Mesothelial cell of epicardium (in vitro differentiated cells): ENCODE results near the gene ATP2A1. TPM values are rescaled to one million over a fixed set of nuclear protein-coding genes. Genes with fewer than 3 reads are reported as not detected.
A peak's percentile ranks its signal among the peaks of the same experiment; 100 is the strongest.

Experiments used
- DNase-seq, 2 experiments: peaks; one replicate each; pipeline ENCODE4 v3.0.0; 2021; ENCODE audit warnings: low spot score in 2 of 2; ENCODE audit not compliant: unreplicated experiment in 2 of 2
- H3K27ac Mint-ChIP-seq: 2 replicates; pipeline ENCODE4 v1.8.0; 2021; ENCODE audit warnings: mixed read lengths
- H3K27me3 Mint-ChIP-seq: 2 replicates; pipeline ENCODE4 v1.8.0; 2021; ENCODE audit warnings: low read depth, mixed read lengths
- H3K36me3 Mint-ChIP-seq: 2 replicates; pipeline ENCODE4 v1.8.0; 2021; ENCODE audit warnings: mixed read lengths
- H3K4me1 Mint-ChIP-seq: 2 replicates; pipeline ENCODE4 v1.8.0; 2021; ENCODE audit warnings: mixed read lengths
- H3K4me3 Mint-ChIP-seq: 2 replicates; pipeline ENCODE4 v1.8.0; 2021; ENCODE audit warnings: mild to moderate bottlenecking, moderate library complexity, mixed read lengths
- H3K9me3 Mint-ChIP-seq: 2 replicates; pipeline ENCODE4 v1.8.0; 2021; ENCODE audit warnings: mixed read lengths
- microRNA-seq: library from miRNA; unstranded; fragments of <30 nt; microRNA quantifications from one replicate; pipeline ENCODE4 v1.2.0, GENCODE V29; 2021; ENCODE audit warnings: inconsistent platforms, mixed read lengths
- total RNA-seq: library from RNA; stranded (reverse); gene quantifications from 3 replicates; pipeline ENCODE4 v1.2.1, GENCODE V29; 2021
- TF ChIP-seq, protein P1 (sequence below): fragments of 200-600 bp; sonication (generic); IDR thresholded peaks from one replicate; pipeline ENCODE4 v1.5.0; 2021; ENCODE audit warnings: antibody characterized with exemption; ENCODE audit not compliant: unreplicated experiment

The ATP2A1 gene
- total RNA-seq, 1 donor from 2014 or later, result 3.0 TPM

DNA sequence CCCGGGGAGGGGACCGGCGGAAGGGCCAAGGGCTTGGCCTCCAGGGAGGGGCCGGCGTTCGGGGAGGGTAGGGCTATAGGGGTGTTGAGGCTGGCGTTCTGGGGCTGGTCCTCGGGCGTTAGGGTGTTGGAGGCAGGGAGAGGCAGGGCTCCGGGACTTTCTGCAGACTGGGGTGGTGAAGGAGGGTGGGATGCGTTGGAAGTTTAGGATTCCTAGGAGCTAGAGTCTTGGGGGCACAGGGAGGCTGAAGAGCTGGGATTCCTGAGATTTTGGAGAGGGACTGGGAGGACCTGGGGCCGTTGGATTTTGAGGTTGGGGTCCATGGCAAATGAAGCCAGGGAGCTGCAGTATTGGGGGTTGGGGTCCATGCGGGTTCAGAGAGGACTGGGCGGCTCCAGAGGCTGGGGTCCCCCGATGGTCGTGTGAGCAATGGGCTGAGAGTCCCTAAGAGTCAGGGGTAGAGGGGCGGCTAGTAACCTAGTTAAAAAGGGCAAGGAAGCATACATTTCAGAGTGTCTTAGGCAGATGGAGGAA lies 73.2 kb downstream of the ATP2A1 start:
- Mint-ChIP-seq H3K36me3 (peaks cover 9% of the 10 kb centered on the region), H3K9me3 (no peaks in the 10 kb centered on the region), H3K27ac (peak overlapping the region; percentile 82), H3K4me1 (peaks cover 16% of the 10 kb centered on the region), H3K4me3 (peak overlapping the region; percentile 92), H3K27me3 (peaks cover 4% of the 10 kb centered on the region)
- DNase-seq, result peak in 1 of 2 experiments; percentile 63
- TF ChIP-seq, protein P1, sequence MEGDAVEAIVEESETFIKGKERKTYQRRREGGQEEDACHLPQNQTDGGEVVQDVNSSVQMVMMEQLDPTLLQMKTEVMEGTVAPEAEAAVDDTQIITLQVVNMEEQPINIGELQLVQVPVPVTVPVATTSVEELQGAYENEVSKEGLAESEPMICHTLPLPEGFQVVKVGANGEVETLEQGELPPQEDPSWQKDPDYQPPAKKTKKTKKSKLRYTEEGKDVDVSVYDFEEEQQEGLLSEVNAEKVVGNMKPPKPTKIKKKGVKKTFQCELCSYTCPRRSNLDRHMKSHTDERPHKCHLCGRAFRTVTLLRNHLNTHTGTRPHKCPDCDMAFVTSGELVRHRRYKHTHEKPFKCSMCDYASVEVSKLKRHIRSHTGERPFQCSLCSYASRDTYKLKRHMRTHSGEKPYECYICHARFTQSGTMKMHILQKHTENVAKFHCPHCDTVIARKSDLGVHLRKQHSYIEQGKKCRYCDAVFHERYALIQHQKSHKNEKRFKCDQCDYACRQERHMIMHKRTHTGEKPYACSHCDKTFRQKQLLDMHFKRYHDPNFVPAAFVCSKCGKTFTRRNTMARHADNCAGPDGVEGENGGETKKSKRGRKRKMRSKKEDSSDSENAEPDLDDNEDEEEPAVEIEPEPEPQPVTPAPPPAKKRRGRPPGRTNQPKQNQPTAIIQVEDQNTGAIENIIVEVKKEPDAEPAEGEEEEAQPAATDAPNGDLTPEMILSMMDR, result no peak

Small RNA genes within 50 kb of the gene (microRNA-seq; reads per million reads assigned to microRNA genes)
- not detected for gene MIR4721

Other genes starting within 250 kb of the ATP2A1 start
- 0.16 to 1.2 TPM (median 0.49 TPM) in 3 replicates for gene NPIPB8, start 240.4 kb upstream of the ATP2A1 start, total RNA-seq
- 660 to 710 TPM (median 685 TPM) in 3 replicates for gene EIF3C, start 167.0 kb upstream of the ATP2A1 start, total RNA-seq
- 3.6 to 5.2 TPM (median 4.3 TPM) in 3 replicates for gene NPIPB9, start 126.7 kb upstream of the ATP2A1 start, total RNA-seq
- 215 to 230 TPM (median 219 TPM) in 3 replicates for gene ATXN2L, start 55.5 kb upstream of the ATP2A1 start, total RNA-seq
- 122 to 134 TPM (median 127 TPM) in 3 replicates for gene TUFM, start 32.1 kb upstream of the ATP2A1 start, total RNA-seq
- gene SH2B1, start 14.6 kb upstream of the ATP2A1 start, total RNA-seq, result 73.9 to 78.5 TPM (median 76.8 TPM) in 3 replicates
- 26.8 to 30.1 TPM (median 29.7 TPM) in 3 replicates for gene RABEP2, start 46.8 kb downstream of the ATP2A1 start, total RNA-seq
- not detected in 3 replicates for gene CD19, start 53.5 kb downstream of the ATP2A1 start, total RNA-seq
- gene NFATC2IP, start 72.4 kb downstream of the ATP2A1 start, total RNA-seq, result 48.6 to 58.2 TPM (median 48.7 TPM) in 3 replicates
- 44.5 to 45.9 TPM (median 44.5 TPM) in 3 replicates for gene SPNS1, start 96.3 kb downstream of the ATP2A1 start, total RNA-seq
- 6.3 to 7.9 TPM (median 6.5 TPM) in 3 replicates for gene LAT, start 106.6 kb downstream of the ATP2A1 start, total RNA-seq